HepG2 (cell line): Measurements from ENCODE around the gene RNF4. TPM values are rescaled to one million over a fixed set of nuclear protein-coding genes. Genes with fewer than 3 reads are reported as not detected.

Source experiments
- ARHGAP35 ChIP-seq: sonication (generic); formaldehyde crosslinking; IDR thresholded peaks from 2 replicates; pipeline ENCODE4 v1.9.0; 2022; ENCODE audit warnings: mild to moderate bottlenecking, inconsistent platforms, moderate library complexity, missing genetic modification reagents, borderline replicate concordance
- ASH2L ChIP-seq: fragments of 300-600, 200-600 bp; sonication (generic); IDR thresholded peaks from 2 replicates; pipeline ENCODE4 v1.7.0; 2017; ENCODE audit warnings: low read depth, mild to moderate bottlenecking, moderate library complexity, mixed read lengths, low read length; ENCODE audit not compliant: insufficient read length
- MTF2 ChIP-seq: sonication (generic); formaldehyde crosslinking; IDR thresholded peaks from 2 replicates; pipeline ENCODE4 v1.5.0; 2020; ENCODE audit warnings: missing genetic modification reagents, borderline replicate concordance
- NKX3-1 ChIP-seq: sonication (generic); formaldehyde crosslinking; IDR thresholded peaks from 2 replicates; pipeline ENCODE4 v1.5.0; 2020; ENCODE audit warnings: missing genetic modification reagents
- SIN3A ChIP-seq: IDR thresholded peaks from 2 replicates; pipeline ENCODE4 v1.6.1; 2011; ENCODE audit warnings: low read depth, mild to moderate bottlenecking, control low read depth, low read length, borderline replicate concordance
- SMAD9 ChIP-seq: sonication (generic); formaldehyde crosslinking; IDR thresholded peaks from 2 replicates; pipeline ENCODE4 v1.5.1; 2020; ENCODE audit warnings: mild to moderate bottlenecking, missing genetic modification reagents
- TIGD3 ChIP-seq: sonication (generic); formaldehyde crosslinking; IDR thresholded peaks from 2 replicates; pipeline ENCODE4 v1.5.1; 2020; ENCODE audit warnings: mild to moderate bottlenecking, missing genetic modification reagents, borderline replicate concordance
- ZEB1 ChIP-seq: IDR thresholded peaks from 2 replicates; pipeline ENCODE4 v1.6.1; 2012; ENCODE audit warnings: mild to moderate bottlenecking, low read depth, inconsistent platforms; ENCODE audit not compliant: insufficient replicate concordance
- ZNF687 ChIP-seq: sonication (generic); formaldehyde crosslinking; IDR thresholded peaks from 2 replicates; pipeline ENCODE4 v1.5.1; 2020; ENCODE audit warnings: mild to moderate bottlenecking, missing genetic modification reagents, moderate library complexity
- ZNF768 ChIP-seq: sonication (generic); formaldehyde crosslinking; IDR thresholded peaks from 2 replicates; pipeline ENCODE4 v1.4.0; 2020; ENCODE audit warnings: missing genetic modification reagents
- polyA plus RNA-seq, 8 experiments: library from polyadenylated mRNA; depleted of rRNA in 3 of 8; stranded (reverse) in 7 of 8; unstranded in 1 of 8; fragments of >200 nt; fragmentation: Illumina TruSeq in 4 of 8; extraction: Trizol in 4 of 8; gene quantifications; 2 replicates each; pipeline versions ENCODE4 v1.2.1 to v1.2.3, GENCODE V29; 2011 to 2016; ENCODE audit warnings: low read depth in 4 of 8, missing spikeins in 1 of 8, mixed read lengths in 1 of 8; ENCODE audit not compliant: insufficient read depth in 1 of 8
- total RNA-seq, 5 experiments: library from RNA; depleted of rRNA; stranded (reverse); fragments of >200 nt; fragmentation: Illumina TruSeq; extraction: Trizol; gene quantifications; 2 replicates each; pipeline ENCODE4 v1.2.3, GENCODE V29; 2016; ENCODE audit warnings: low read depth in 1 of 5
- TF ChIP-seq, protein P1 (sequence below): sonication (generic); formaldehyde crosslinking; IDR thresholded peaks from 2 replicates; pipeline ENCODE4 v1.5.0; 2020; ENCODE audit warnings: mild to moderate bottlenecking, missing genetic modification reagents, borderline replicate concordance
- TF ChIP-seq, protein P2 (sequence below): IDR thresholded peaks from 2 replicates; pipeline ENCODE4 v1.6.1; 2016; ENCODE audit warnings: mild to moderate bottlenecking, missing biosample characterization, missing genetic modification reagents

The RNF4 gene
- total and polyA plus RNA-seq, 2 of the 13 experiments (the other 11 are each of a cell fraction or from before 2014, with no cell fraction given) = 38.1 to 45.1 TPM

- TF ChIP-seq, protein P1, sequence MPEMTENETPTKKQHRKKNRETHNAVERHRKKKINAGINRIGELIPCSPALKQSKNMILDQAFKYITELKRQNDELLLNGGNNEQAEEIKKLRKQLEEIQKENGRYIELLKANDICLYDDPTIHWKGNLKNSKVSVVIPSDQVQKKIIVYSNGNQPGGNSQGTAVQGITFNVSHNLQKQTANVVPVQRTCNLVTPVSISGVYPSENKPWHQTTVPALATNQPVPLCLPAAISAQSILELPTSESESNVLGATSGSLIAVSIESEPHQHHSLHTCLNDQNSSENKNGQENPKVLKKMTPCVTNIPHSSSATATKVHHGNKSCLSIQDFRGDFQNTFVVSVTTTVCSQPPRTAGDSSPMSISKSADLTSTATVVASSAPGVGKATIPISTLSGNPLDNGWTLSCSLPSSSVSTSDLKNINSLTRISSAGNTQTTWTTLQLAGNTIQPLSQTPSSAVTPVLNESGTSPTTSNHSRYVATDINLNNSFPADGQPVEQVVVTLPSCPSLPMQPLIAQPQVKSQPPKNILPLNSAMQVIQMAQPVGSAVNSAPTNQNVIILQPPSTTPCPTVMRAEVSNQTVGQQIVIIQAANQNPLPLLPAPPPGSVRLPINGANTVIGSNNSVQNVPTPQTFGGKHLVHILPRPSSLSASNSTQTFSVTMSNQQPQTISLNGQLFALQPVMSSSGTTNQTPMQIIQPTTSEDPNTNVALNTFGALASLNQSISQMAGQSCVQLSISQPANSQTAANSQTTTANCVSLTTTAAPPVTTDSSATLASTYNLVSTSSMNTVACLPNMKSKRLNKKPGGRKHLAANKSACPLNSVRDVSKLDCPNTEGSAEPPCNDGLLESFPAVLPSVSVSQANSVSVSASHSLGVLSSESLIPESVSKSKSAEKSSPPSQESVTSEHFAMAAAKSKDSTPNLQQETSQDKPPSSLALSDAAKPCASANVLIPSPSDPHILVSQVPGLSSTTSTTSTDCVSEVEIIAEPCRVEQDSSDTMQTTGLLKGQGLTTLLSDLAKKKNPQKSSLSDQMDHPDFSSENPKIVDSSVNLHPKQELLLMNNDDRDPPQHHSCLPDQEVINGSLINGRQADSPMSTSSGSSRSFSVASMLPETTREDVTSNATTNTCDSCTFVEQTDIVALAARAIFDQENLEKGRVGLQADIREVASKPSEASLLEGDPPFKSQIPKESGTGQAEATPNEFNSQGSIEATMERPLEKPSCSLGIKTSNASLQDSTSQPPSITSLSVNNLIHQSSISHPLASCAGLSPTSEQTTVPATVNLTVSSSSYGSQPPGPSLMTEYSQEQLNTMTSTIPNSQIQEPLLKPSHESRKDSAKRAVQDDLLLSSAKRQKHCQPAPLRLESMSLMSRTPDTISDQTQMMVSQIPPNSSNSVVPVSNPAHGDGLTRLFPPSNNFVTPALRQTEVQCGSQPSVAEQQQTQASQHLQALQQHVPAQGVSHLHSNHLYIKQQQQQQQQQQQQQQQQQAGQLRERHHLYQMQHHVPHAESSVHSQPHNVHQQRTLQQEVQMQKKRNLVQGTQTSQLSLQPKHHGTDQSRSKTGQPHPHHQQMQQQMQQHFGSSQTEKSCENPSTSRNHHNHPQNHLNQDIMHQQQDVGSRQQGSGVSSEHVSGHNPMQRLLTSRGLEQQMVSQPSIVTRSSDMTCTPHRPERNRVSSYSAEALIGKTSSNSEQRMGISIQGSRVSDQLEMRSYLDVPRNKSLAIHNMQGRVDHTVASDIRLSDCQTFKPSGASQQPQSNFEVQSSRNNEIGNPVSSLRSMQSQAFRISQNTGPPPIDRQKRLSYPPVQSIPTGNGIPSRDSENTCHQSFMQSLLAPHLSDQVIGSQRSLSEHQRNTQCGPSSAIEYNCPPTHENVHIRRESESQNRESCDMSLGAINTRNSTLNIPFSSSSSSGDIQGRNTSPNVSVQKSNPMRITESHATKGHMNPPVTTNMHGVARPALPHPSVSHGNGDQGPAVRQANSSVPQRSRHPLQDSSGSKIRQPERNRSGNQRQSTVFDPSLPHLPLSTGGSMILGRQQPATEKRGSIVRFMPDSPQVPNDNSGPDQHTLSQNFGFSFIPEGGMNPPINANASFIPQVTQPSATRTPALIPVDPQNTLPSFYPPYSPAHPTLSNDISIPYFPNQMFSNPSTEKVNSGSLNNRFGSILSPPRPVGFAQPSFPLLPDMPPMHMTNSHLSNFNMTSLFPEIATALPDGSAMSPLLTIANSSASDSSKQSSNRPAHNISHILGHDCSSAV (CRISPR knock-in tag) = no peak
- TF ChIP-seq TIGD3 (CRISPR knock-in tag) (no peak), ARHGAP35 (CRISPR knock-in tag) (0 out of 2 replicates have a peak, but pooled peaks have one; percentile 51), ZNF687 (peak; percentile 75), MTF2 (CRISPR knock-in tag) (no peak), ZNF768 (CRISPR knock-in tag) (peak; percentile 58; the same call in 1 of the 2 replicates), ZEB1 (peak; percentile 77), SMAD9 (CRISPR knock-in tag) (no peak), ASH2L (peak; percentile 77), NKX3-1 (CRISPR knock-in tag) (peak; percentile 38; the same call in 1 of the 2 replicates), SIN3A (peak; percentile 75)
- TF ChIP-seq, protein P2, sequence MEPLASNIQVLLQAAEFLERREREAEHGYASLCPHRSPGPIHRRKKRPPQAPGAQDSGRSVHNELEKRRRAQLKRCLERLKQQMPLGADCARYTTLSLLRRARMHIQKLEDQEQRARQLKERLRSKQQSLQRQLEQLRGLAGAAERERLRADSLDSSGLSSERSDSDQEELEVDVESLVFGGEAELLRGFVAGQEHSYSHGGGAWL (CRISPR knock-in tag) = peak; percentile 65
Observed at GRCh38 chr4:2537011-2537830, 68.3 kb downstream of the RNF4 start (continued).
